CD8-positive, alpha-beta memory T cell (primary cell): Measurements from ENCODE around the gene CIDEC. TPM values are rescaled to one million over a fixed set of nuclear protein-coding genes. Genes with fewer than 3 reads are reported as not detected.

Experiments
- CTCF ChIA-PET: fragments of 350-600 bp; sonication (Branson Sonifier 250); formaldehyde crosslinking; loops from one replicate; lab custom pipeline; 2021; ENCODE audit warnings: antibody characterized with exemption; lab: Charles Lee
- POLR2A ChIA-PET: fragments of 350-600 bp; sonication (Branson Sonifier 250); formaldehyde crosslinking; loops from one replicate; lab custom pipeline; 2021; ENCODE audit warnings: antibody characterized with exemption; lab: Charles Lee
- DNase-seq, 5 donors: peaks; one replicate each; pipeline versions ENCODE4 v3.0.0 to v3.0.0-alpha.2; 2020 to 2022; ENCODE audit warnings: mixed read lengths in 1 of 5
- H3K27ac ChIP-seq: one replicate; pipeline ENCODE4 v1.7.0; 2013; ENCODE audit warnings: low read depth, mild to moderate bottlenecking, low read length, moderate library complexity
- H3K27me3 ChIP-seq: 2 replicates; pipeline ENCODE4 v1.7.0; 2013; ENCODE audit warnings: low read length, mild to moderate bottlenecking; ENCODE audit not compliant: insufficient read depth, poor library complexity, severe bottlenecking
- H3K36me3 ChIP-seq: 2 replicates; pipeline ENCODE4 v1.7.0; 2013; ENCODE audit warnings: mild to moderate bottlenecking, low read length, moderate library complexity; ENCODE audit not compliant: insufficient read depth
- H3K4me1 ChIP-seq: 2 replicates; pipeline ENCODE4 v1.7.0; 2013; ENCODE audit warnings: mild to moderate bottlenecking, low read length, moderate library complexity; ENCODE audit not compliant: insufficient read depth
- H3K4me3 ChIP-seq: 2 replicates; pipeline ENCODE4 v1.7.0; 2013; ENCODE audit warnings: mild to moderate bottlenecking, low read length
- H3K9me3 ChIP-seq: 2 replicates; pipeline ENCODE4 v1.7.0; 2013; ENCODE audit warnings: mild to moderate bottlenecking, low read length
- H3K27ac Mint-ChIP-seq, 8 donors: one replicate each; pipeline ENCODE4 v1.8.0; 2020 to 2021; ENCODE audit warnings: mixed read lengths in 8 of 8, mild to moderate bottlenecking in 6 of 8, inconsistent platforms in 3 of 8, moderate library complexity in 3 of 8
- H3K27me3 Mint-ChIP-seq, 2 donors: one replicate each; pipeline ENCODE4 v1.8.0; 2020 to 2021; ENCODE audit warnings: mixed read lengths in 2 of 2, mild to moderate bottlenecking in 1 of 2, moderate library complexity in 1 of 2
- H3K36me3 Mint-ChIP-seq, 3 donors: one replicate each; pipeline ENCODE4 v1.8.0; 2020 to 2021; ENCODE audit warnings: mixed read lengths in 3 of 3, inconsistent platforms in 1 of 3, mild to moderate bottlenecking in 1 of 3
- H3K4me1 Mint-ChIP-seq, 3 donors: one replicate each; pipeline ENCODE4 v1.8.0; 2020 to 2021; ENCODE audit warnings: mixed read lengths in 3 of 3, inconsistent platforms in 1 of 3, mild to moderate bottlenecking in 1 of 3
- H3K4me3 Mint-ChIP-seq, 7 donors: one replicate each; pipeline ENCODE4 v1.8.0; 2020 to 2021; ENCODE audit warnings: mixed read lengths in 7 of 7, mild to moderate bottlenecking in 6 of 7, moderate library complexity in 4 of 7, inconsistent platforms in 2 of 7
- H3K9me3 Mint-ChIP-seq, 5 donors: one replicate each; pipeline ENCODE4 v1.8.0; 2020 to 2022; ENCODE audit warnings: mixed read lengths in 5 of 5, mild to moderate bottlenecking in 3 of 5, moderate library complexity in 2 of 5, inconsistent platforms in 1 of 5
- polyA plus RNA-seq: library from polyadenylated mRNA; unstranded; fragments of 300-500 nt; fragmentation: Illumina TruSeq; gene quantifications from one replicate; pipeline ENCODE4 v1.2.3, GENCODE V29; 2021
- total RNA-seq, 2 experiments: library from RNA; stranded (reverse); gene quantifications; one replicate each; pipeline ENCODE4 v1.2.3, GENCODE V29; 2021

The CIDEC gene
- total and polyA plus RNA-seq, 3 experiments from 2014 or later: not detected

GRCh38 chr3:9825451-9826040 lies 54.5 kb downstream of the CIDEC start:
- ChIA-PET CTCF (no interaction called here), POLR2A (interaction anchor here (0.6 kb wide), 1 partner anchor 427 kb away, joined by 3 read pairs; no protein-coding TSS in a partner anchor)
- peaks cover 0 to 20% (median 4%) of the 10 kb centered on the region in 3 donors for H3K36me3 Mint-ChIP-seq
- H3K4me1 Mint-ChIP-seq: no peaks in the 10 kb centered on the region
- Histone ChIP-seq H3K9me3 (no peaks in the 10 kb centered on the region), H3K27ac (no peak overlapping the region), H3K27me3 (no peaks in the 10 kb centered on the region), H3K4me1 (no peaks in the 10 kb centered on the region), H3K36me3 (no peaks in the 10 kb centered on the region), H3K4me3 (no peak overlapping the region)
- no peaks in the 10 kb centered on the region for H3K9me3 Mint-ChIP-seq
- H3K27me3 Mint-ChIP-seq: no peaks in the 10 kb centered on the region
- H3K4me3 Mint-ChIP-seq: no peak overlapping the region
- no peak for DNase-seq
- H3K27ac Mint-ChIP-seq: no peak overlapping the region

GRCh38 chr3:9820946-9821345 lies 59.1 kb downstream of the CIDEC start:
- Mint-ChIP-seq H3K36me3 (peaks cover 0 to 6% (median 6%) of the 10 kb centered on the region in 3 donors), H3K9me3 (no peaks in the 10 kb centered on the region), H3K27me3 (no peaks in the 10 kb centered on the region), H3K27ac (no peak overlapping the region), H3K4me3 (no peak overlapping the region), H3K4me1 (no peaks in the 10 kb centered on the region)
- Histone ChIP-seq H3K36me3 (peaks cover 3% of the 10 kb centered on the region), H3K4me1 (no peaks in the 10 kb centered on the region), H3K4me3 (no peak overlapping the region), H3K27ac (no peak overlapping the region), H3K9me3 (no peaks in the 10 kb centered on the region), H3K27me3 (no peaks in the 10 kb centered on the region)
- POLR2A ChIA-PET: interaction anchor here (1.0 kb wide), 1 partner anchor 12 kb away, joined by 3 read pairs; no protein-coding TSS in a partner anchor
- no peak for DNase-seq
- CTCF ChIA-PET: no interaction called here

DNA sequence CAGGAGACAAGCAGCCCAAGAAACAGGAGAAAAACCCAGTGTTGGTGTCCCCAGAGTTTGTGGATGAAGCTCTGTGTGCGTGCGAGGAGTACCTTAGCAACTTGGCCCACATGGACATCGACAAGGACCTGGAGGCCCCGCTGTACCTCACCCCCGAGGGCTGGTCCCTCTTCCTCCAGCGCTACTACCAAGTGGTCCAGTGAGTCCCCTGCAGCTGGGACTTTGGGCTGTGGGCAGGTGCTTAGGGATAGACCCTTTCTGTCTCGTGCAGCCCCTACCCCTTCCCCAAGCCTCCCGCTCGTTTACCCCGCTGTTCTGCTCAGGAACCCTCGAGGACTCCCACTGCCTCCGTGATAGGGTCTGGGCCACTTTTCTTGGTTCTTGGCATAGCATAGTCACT lies 59.5 kb downstream of the CIDEC start:
- Mint-ChIP-seq H3K4me3 (no peak overlapping the region), H3K9me3 (no peaks in the 10 kb centered on the region), H3K4me1 (no peaks in the 10 kb centered on the region), H3K36me3 (peaks cover 0 to 6% (median 6%) of the 10 kb centered on the region in 3 donors), H3K27ac (peak overlapping the region in 1 of 8 donors; percentile 61), H3K27me3 (no peaks in the 10 kb centered on the region)
- H3K27me3 ChIP-seq: no peaks in the 10 kb centered on the region
- no peaks in the 10 kb centered on the region for H3K4me1 ChIP-seq
- ChIA-PET CTCF (no interaction called here), POLR2A (interaction anchor here (1.0 kb wide), 1 partner anchor 11 kb away, joined by 3 read pairs; no protein-coding TSS in a partner anchor)
- no peak for DNase-seq
- H3K36me3 ChIP-seq: peaks cover 3% of the 10 kb centered on the region
- H3K4me3 ChIP-seq: no peak overlapping the region
- no peak overlapping the region for H3K27ac ChIP-seq
- no peaks in the 10 kb centered on the region for H3K9me3 ChIP-seq

DNA sequence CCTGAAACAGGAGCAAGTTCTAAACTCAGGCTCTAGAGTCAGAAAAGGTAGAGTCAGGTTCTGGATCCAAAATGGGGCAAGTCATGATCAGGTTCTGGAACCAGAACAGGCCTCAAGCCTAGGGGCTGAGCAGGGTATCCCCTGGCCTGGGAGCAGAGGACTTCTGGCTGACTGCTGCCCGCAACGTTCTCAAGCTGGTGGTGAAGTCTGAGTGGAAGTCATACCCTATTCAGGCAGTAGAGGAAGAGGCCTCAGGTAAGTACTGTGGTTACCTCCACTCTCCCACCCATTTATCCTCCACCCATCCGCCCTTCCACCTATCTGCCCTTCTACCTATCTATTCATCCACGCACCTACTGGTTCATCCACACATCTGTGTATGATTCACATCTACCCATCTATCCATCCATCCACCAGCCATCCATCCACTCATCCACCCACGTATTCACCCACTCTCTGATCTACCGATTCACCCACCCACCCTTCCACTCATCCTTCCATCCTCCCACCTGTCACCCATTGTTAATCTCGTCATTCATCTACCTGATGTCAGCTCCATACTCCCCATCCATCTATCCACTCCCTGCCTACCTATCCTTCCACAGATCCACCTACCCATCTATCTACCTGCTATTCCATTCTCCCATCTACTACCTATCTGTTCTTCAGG lies 61.3 kb downstream of the CIDEC start:
- H3K4me1 Mint-ChIP-seq: no peaks in the 10 kb centered on the region
- no peaks in the 10 kb centered on the region for H3K9me3 Mint-ChIP-seq
- no peaks in the 10 kb centered on the region for H3K27me3 Mint-ChIP-seq
- POLR2A ChIA-PET: no interaction called here
- H3K36me3 Mint-ChIP-seq: peaks cover 0 to 6% (median 6%) of the 10 kb centered on the region in 3 donors
- no peak overlapping the region for H3K4me3 Mint-ChIP-seq
- H3K9me3 ChIP-seq: no peaks in the 10 kb centered on the region
- no peak overlapping the region for H3K4me3 ChIP-seq
- CTCF ChIA-PET: no interaction called here
- H3K27ac ChIP-seq: no peak overlapping the region
- no peaks in the 10 kb centered on the region for H3K27me3 ChIP-seq
- H3K27ac Mint-ChIP-seq: peak overlapping the region in 1 of 8 donors; percentile 1
- DNase-seq: no peak
- peaks cover 3% of the 10 kb centered on the region for H3K36me3 ChIP-seq
- H3K4me1 ChIP-seq: no peaks in the 10 kb centered on the region

GRCh38 chr3:9817436-9817835 lies 62.6 kb downstream of the CIDEC start:
- Mint-ChIP-seq H3K9me3 (no peaks in the 10 kb centered on the region), H3K27ac (peak overlapping the region in 1 of 8 donors; percentile 54), H3K27me3 (no peaks in the 10 kb centered on the region), H3K4me1 (no peaks in the 10 kb centered on the region), H3K36me3 (peaks cover 0 to 10% (median 6%) of the 10 kb centered on the region in 3 donors), H3K4me3 (no peak overlapping the region)
- POLR2A ChIA-PET: no interaction called here
- Histone ChIP-seq H3K4me1 (no peaks in the 10 kb centered on the region), H3K36me3 (peaks cover 3% of the 10 kb centered on the region), H3K9me3 (no peaks in the 10 kb centered on the region), H3K27ac (no peak overlapping the region), H3K4me3 (no peak overlapping the region), H3K27me3 (no peaks in the 10 kb centered on the region)
- no peak for DNase-seq
- CTCF ChIA-PET: no interaction called here

Other genes starting within 250 kb of the CIDEC start
- 10 to 100 TPM; 53.1 to 54.3 TPM for gene MTMR14, start 230.7 kb downstream of the CIDEC start, total RNA-seq
- 62.9 TPM for gene MTMR14, start 230.7 kb downstream of the CIDEC start, polyA plus RNA-seq
- under 1 TPM in 1 of 2 experiments, not detected in 1; 0.16 TPM for gene CPNE9, start 176.4 kb downstream of the CIDEC start, total RNA-seq
- not detected for gene CPNE9, start 176.4 kb downstream of the CIDEC start, polyA plus RNA-seq
- 10 to 100 TPM; 46.8 to 50.2 TPM for gene BRPF1, start 148.5 kb downstream of the CIDEC start, total RNA-seq
- 27.0 TPM for gene BRPF1, start 148.5 kb downstream of the CIDEC start, polyA plus RNA-seq
- gene OGG1, start 130.3 kb downstream of the CIDEC start, total RNA-seq: 10 to 100 TPM; 30.5 to 32.1 TPM
- gene OGG1, start 130.3 kb downstream of the CIDEC start, polyA plus RNA-seq: 25.8 TPM
- gene CAMK1, start 110.3 kb downstream of the CIDEC start, total RNA-seq: 10 to 100 TPM; 27.0 to 27.4 TPM
- gene CAMK1, start 110.3 kb downstream of the CIDEC start, polyA plus RNA-seq: 2.9 TPM
- gene TADA3, start 87.8 kb downstream of the CIDEC start, total RNA-seq: 10 to 100 TPM; 57.0 to 58.8 TPM
- 64.4 TPM for gene TADA3, start 87.8 kb downstream of the CIDEC start, polyA plus RNA-seq
- gene ARPC4, start 87.2 kb downstream of the CIDEC start, total RNA-seq: 100 to 1,000 TPM; 309 to 319 TPM
- gene ARPC4, start 87.2 kb downstream of the CIDEC start, polyA plus RNA-seq: 277 TPM
- 10 to 100 TPM; 18.8 to 19.1 TPM for gene TTLL3, start 70.0 kb downstream of the CIDEC start, total RNA-seq
- gene TTLL3, start 70.0 kb downstream of the CIDEC start, polyA plus RNA-seq: 3.8 TPM
- gene RPUSD3, start 36.2 kb downstream of the CIDEC start, total RNA-seq: 10 to 100 TPM; 74.3 to 77.6 TPM
- 51.8 TPM for gene RPUSD3, start 36.2 kb downstream of the CIDEC start, polyA plus RNA-seq
- 10 to 100 TPM; 55.5 to 59.0 TPM for gene JAGN1, start 10.4 kb upstream of the CIDEC start, total RNA-seq
- gene JAGN1, start 10.4 kb upstream of the CIDEC start, polyA plus RNA-seq: 44.4 TPM
- gene IL17RE, start 22.6 kb upstream of the CIDEC start, total RNA-seq: 1 to 10 TPM in 1 of 2 experiments, under 1 TPM in 1; 0.47 to 1.2 TPM
- 1.2 TPM for gene IL17RE, start 22.6 kb upstream of the CIDEC start, polyA plus RNA-seq
- under 1 TPM; 0.20 to 0.31 TPM for gene IL17RC, start 36.8 kb upstream of the CIDEC start, total RNA-seq
- gene IL17RC, start 36.8 kb upstream of the CIDEC start, polyA plus RNA-seq: 11.0 TPM
- 10 to 100 TPM; 14.0 to 16.0 TPM for gene CRELD1, start 53.6 kb upstream of the CIDEC start, total RNA-seq
- gene CRELD1, start 53.6 kb upstream of the CIDEC start, polyA plus RNA-seq: 24.5 TPM
- 10 to 100 TPM; 12.1 to 12.3 TPM for gene PRRT3, start 72.2 kb upstream of the CIDEC start, total RNA-seq
- gene PRRT3, start 72.2 kb upstream of the CIDEC start, polyA plus RNA-seq: 5.4 TPM
- gene EMC3, start 106.6 kb upstream of the CIDEC start, total RNA-seq: 10 to 100 TPM; 56.3 to 56.8 TPM
- gene EMC3, start 106.6 kb upstream of the CIDEC start, polyA plus RNA-seq: 90.9 TPM
- gene FANCD2, start 146.2 kb upstream of the CIDEC start, total RNA-seq: 10 to 100 TPM; 55.9 to 56.2 TPM
- gene FANCD2, start 146.2 kb upstream of the CIDEC start, polyA plus RNA-seq: 6.3 TPM
- not detected for gene FANCD2OS, start 228.0 kb upstream of the CIDEC start, total RNA-seq
- gene FANCD2OS, start 228.0 kb upstream of the CIDEC start, polyA plus RNA-seq: not detected
- gene BRK1, start 235.4 kb upstream of the CIDEC start, total RNA-seq: 100 to 1,000 TPM; 105 to 106 TPM
- 230 TPM for gene BRK1, start 235.4 kb upstream of the CIDEC start, polyA plus RNA-seq